Measurements from ENCODE around the gene SORCS3. TPM values are rescaled to one million over a fixed set of nuclear protein-coding genes. Genes with fewer than 3 reads are reported as not detected.

SORCS3 gene
- total RNA-seq, 6 experiments from 2014 or later: not detected

DNA sequence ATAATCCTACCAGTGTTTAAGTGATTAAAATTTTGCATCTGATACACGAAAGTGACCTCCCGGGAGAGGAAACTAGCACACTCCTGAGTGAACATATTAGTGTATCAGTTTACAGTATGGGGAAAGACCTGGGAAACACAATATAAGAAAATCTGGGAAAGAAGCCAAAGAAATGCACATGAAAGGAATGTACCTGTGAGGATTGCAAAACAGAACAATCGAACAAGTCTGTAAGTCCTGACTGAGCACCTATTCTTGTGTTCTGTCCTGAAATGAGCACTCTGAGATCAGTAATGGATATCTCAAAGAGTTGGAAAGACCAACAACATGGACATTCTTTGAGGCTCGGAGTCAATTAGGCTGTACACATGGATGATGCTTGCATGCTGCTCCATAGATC is 554.7 kb downstream of the SORCS3 start:
- no peak overlapping the region for H3K4me3 ChIP-seq
- ATAC-seq (no peak), DNase-seq (no peak)
- H3K27ac ChIP-seq: no peak overlapping the region
- H3K9me3 ChIP-seq: no peaks in the 10 kb centered on the region
- 36% methylated on average over 4 of the region's 4 CpGs for WGBS (ENCODE audit: insufficient coverage, low coverage, low lambda C conversion rate, missing lambda C conversion rate)
- intact Hi-C loops (cut with DNase I): no loop called here
- H3K36me3 ChIP-seq: no peaks in the 10 kb centered on the region
- no peaks in the 10 kb centered on the region for H3K27me3 ChIP-seq
- H3K4me1 ChIP-seq: no peaks in the 10 kb centered on the region
- TF ChIP-seq, protein P1, sequence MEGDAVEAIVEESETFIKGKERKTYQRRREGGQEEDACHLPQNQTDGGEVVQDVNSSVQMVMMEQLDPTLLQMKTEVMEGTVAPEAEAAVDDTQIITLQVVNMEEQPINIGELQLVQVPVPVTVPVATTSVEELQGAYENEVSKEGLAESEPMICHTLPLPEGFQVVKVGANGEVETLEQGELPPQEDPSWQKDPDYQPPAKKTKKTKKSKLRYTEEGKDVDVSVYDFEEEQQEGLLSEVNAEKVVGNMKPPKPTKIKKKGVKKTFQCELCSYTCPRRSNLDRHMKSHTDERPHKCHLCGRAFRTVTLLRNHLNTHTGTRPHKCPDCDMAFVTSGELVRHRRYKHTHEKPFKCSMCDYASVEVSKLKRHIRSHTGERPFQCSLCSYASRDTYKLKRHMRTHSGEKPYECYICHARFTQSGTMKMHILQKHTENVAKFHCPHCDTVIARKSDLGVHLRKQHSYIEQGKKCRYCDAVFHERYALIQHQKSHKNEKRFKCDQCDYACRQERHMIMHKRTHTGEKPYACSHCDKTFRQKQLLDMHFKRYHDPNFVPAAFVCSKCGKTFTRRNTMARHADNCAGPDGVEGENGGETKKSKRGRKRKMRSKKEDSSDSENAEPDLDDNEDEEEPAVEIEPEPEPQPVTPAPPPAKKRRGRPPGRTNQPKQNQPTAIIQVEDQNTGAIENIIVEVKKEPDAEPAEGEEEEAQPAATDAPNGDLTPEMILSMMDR (IDR thresholded peaks at IDR 0.05): no peak
- TF ChIP-seq POLR2A (IDR thresholded peaks at IDR 0.05): no peak

DNA sequence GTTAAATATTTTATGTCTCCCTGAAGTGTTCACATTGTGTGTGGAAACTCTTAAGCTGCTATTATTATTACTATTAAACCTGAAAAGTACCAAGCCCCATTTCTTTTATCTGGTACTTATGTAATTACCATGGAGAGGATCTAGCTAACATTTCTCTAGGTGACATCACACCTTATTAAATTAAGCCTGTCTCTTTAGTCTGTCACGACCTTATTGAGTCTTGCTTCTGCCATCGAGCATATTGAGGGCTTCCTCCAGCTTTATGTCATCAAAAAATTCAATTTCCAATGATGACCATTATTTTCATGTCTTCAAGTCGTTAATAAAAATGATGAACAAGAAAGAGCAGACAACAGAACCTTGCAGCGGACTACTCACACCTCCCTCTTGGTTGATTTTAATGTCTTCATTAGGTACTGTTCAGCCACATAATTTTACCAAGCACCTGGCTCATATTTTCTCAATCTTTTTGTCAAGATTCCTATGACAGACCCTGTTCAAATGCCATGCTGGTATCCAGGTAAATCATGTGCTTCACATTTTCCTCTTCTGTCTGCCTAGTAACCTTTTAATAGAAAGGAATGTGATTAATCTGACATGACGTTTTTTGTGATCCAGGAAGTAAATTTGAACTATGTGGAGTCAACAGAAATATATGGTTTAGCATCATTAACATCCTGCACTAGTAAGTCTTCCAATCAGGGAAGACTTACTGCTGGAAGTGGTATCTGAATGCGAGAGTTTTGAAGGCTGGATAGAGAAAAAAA is 556.7 kb downstream of the SORCS3 start:
- WGBS (ENCODE audit: insufficient coverage, low coverage, low lambda C conversion rate, missing lambda C conversion rate): 37% methylated on average over 6 of the region's 6 CpGs
- H3K9me3 ChIP-seq: no peaks in the 10 kb centered on the region
- DNase-seq: no peak
- H3K4me3 ChIP-seq: no peak overlapping the region
- H3K27ac ChIP-seq: no peak overlapping the region
- no peaks in the 10 kb centered on the region for H3K36me3 ChIP-seq
- intact Hi-C loops (cut with DNase I): no loop called here
- H3K27me3 ChIP-seq: no peaks in the 10 kb centered on the region
- TF ChIP-seq, protein P1 (IDR thresholded peaks at IDR 0.05): no peak
- TF ChIP-seq POLR2A (IDR thresholded peaks at IDR 0.05): no peak
- no peaks in the 10 kb centered on the region for H3K4me1 ChIP-seq
- no peak for ATAC-seq

DNA sequence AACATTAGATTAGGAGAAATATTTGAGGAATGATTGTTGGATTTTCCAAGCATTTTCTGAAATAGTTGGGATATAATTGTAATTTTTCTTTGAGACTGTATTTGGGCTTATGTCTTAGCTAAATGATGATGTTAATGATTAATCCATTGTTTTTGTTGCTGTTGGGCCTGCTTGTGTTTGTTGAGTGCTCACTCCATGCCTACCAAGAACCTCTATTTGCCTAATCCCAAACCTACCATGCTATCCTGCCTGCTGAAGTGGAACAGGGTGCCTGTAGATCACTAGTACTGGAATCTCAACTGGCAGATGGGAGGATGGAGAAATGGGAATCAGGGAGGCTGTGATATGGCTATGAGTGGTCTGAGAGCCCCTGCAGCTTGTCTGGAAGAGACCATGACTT is 565.5 kb downstream of the SORCS3 start:
- Histone ChIP-seq H3K4me3 (no peak overlapping the region), H3K36me3 (no peaks in the 10 kb centered on the region), H3K27me3 (no peaks in the 10 kb centered on the region), H3K27ac (no peak overlapping the region), H3K9me3 (no peaks in the 10 kb centered on the region), H3K4me1 (no peaks in the 10 kb centered on the region)
- TF ChIP-seq POLR2A (IDR thresholded peaks at IDR 0.05): no peak
- TF ChIP-seq, protein P1 (IDR thresholded peaks at IDR 0.05): no peak
- intact Hi-C loops (cut with DNase I): no loop called here
- no peak for ATAC-seq
- no peak for DNase-seq

DNA sequence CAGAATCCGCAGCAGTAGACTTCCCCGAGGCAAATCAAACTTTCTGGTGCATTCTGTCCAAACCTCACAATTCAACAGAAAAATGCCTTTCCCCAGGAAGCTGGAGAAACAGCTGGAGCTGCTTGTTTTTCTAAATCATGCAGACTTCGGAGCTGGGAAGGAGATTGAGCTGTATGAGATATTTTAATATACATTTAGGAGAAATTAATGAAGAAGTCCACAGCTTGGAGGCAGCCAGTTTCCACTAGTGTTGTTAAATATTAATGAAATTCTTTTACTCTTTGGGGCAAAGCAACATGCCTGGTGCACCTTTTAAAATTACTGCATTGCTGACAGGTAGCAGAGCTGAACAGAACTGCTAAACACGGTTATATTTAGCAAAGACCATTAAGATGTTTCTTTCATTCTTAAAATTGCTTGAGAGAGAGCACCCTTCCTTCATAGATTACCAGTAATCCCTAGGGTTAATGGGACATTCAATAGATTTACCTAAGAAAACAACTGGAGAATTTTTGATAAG is 566.4 kb downstream of the SORCS3 start:
- no peaks in the 10 kb centered on the region for H3K9me3 ChIP-seq
- no peaks in the 10 kb centered on the region for H3K36me3 ChIP-seq
- H3K27me3 ChIP-seq: no peaks in the 10 kb centered on the region
- TF ChIP-seq, protein P1 (IDR thresholded peaks at IDR 0.05): no peak
- no peak for TF ChIP-seq POLR2A (IDR thresholded peaks at IDR 0.05)
- ATAC-seq (no peak), DNase-seq (no peak)
- no peaks in the 10 kb centered on the region for H3K4me1 ChIP-seq
- H3K4me3 ChIP-seq: no peak overlapping the region
- H3K27ac ChIP-seq: no peak overlapping the region
- intact Hi-C loops (cut with DNase I): no loop called here
- 17% methylated on average over 4 of the region's 4 CpGs for WGBS (ENCODE audit: insufficient coverage, low coverage, low lambda C conversion rate, missing lambda C conversion rate)

Data from right lobe of liver (tissue), 6 donors.